HG02981 (cell line): ENCODE measurements around the gene KCNA3.

Source experiments
- ATAC-seq: cut with Tn5 transposase; IDR thresholded peaks from one replicate; pipeline ENCODE4 v1.9.1; 2021; ENCODE audit warnings: mild to moderate bottlenecking, moderate library complexity; ENCODE audit not compliant: unreplicated experiment

The KCNA3 gene

GRCh38 chr1:110674337-110675059, at the start of gene KCNA3:
TSS of gene KCNA3 (minus strand) at chr1:110674940. CDS start at chr1:110674809, 131 bp downstream.
- ATAC-seq: no peak

- no peak for ATAC-seq
Observed at GRCh38 chr1:110722807-110723206, 48.1 kb upstream of the KCNA3 start.

GRCh38 chr1:110719908-110720307, 45.2 kb upstream of the KCNA3 start:
- no peak for ATAC-seq

- ATAC-seq: no peak
Observed at GRCh38 chr1:110718452-110718851, 43.7 kb upstream of the KCNA3 start.

GRCh38 chr1:110717179-110717578, 42.4 kb upstream of the KCNA3 start:
- no peak for ATAC-seq

GRCh38 chr1:110714374-110714995, 39.7 kb upstream of the KCNA3 start:
- no peak for ATAC-seq

- ATAC-seq: no peak
Observed at GRCh38 chr1:110713221-110713620, 38.5 kb upstream of the KCNA3 start.

- no peak for ATAC-seq
Observed at GRCh38 chr1:110710314-110710713, 35.6 kb upstream of the KCNA3 start.

GRCh38 chr1:110708974-110709440, 34.3 kb upstream of the KCNA3 start:
- no peak for ATAC-seq

- no peak for ATAC-seq
Observed at GRCh38 chr1:110707232-110707631, 32.5 kb upstream of the KCNA3 start.

GRCh38 chr1:110706621-110707020, 31.9 kb upstream of the KCNA3 start:
- no peak for ATAC-seq

GRCh38 chr1:110702260-110702659, 27.5 kb upstream of the KCNA3 start:
- no peak for ATAC-seq

GRCh38 chr1:110700767-110701166, 26.0 kb upstream of the KCNA3 start:
- ATAC-seq: no peak

GRCh38 chr1:110697606-110698005, 22.9 kb upstream of the KCNA3 start:
- ATAC-seq: no peak

GRCh38 chr1:110696818-110697217, 22.1 kb upstream of the KCNA3 start:
- ATAC-seq: no peak

- ATAC-seq: no peak
Observed at GRCh38 chr1:110690709-110691365, 16.1 kb upstream of the KCNA3 start.

- no peak for ATAC-seq
Observed at GRCh38 chr1:110689868-110690267, 15.1 kb upstream of the KCNA3 start.

GRCh38 chr1:110688514-110688913, 13.8 kb upstream of the KCNA3 start:
- no peak for ATAC-seq

- ATAC-seq: no peak
Observed at GRCh38 chr1:110687250-110687649, 12.5 kb upstream of the KCNA3 start.

- ATAC-seq: no peak
Observed at GRCh38 chr1:110686188-110686587, 11.4 kb upstream of the KCNA3 start.

GRCh38 chr1:110684491-110684890, 9.8 kb upstream of the KCNA3 start:
- no peak for ATAC-seq

- no peak for ATAC-seq
Observed at GRCh38 chr1:110682898-110683297, 8.2 kb upstream of the KCNA3 start.
